SU-DHL-6 (cell line): ENCODE results near the gene PPP1CC.

Source experiments
- H2AFZ ChIP-seq: fragments of 200-600 bp; sonication (generic); 2 replicates; pipeline ENCODE4 v1.6.1; 2014; ENCODE audit warnings: low read depth, mild to moderate bottlenecking, moderate library complexity, mixed read lengths, antibody characterized with exemption, low read length; ENCODE audit not compliant: severe bottlenecking
- H3F3A ChIP-seq: fragments of 200-600 bp; shearing (Covaris generic); 2 replicates; pipeline ENCODE4 v1.6.0; 2016; ENCODE audit warnings: antibody characterized with exemption, mild to moderate bottlenecking; ENCODE audit not compliant: insufficient read depth
- H3K27ac ChIP-seq: fragments of 200-600 bp; sonication (generic); 2 replicates; pipeline ENCODE4 v1.5.1; 2016; ENCODE audit warnings: low read depth, mild to moderate bottlenecking, low read length, moderate library complexity, mixed read lengths
- H3K27me3 ChIP-seq: fragments of 200-600 bp; sonication (generic), shearing (Covaris generic); 2 replicates; pipeline ENCODE4 v1.6.0; 2014; ENCODE audit warnings: mild to moderate bottlenecking, low read length
- H3K36me3 ChIP-seq: fragments of 200-600 bp; sonication (generic); 2 replicates; pipeline ENCODE4 v1.6.1; 2014; ENCODE audit warnings: mild to moderate bottlenecking, low read length, mixed read lengths
- H3K4me2 ChIP-seq: fragments of 300-600, 200-600 bp; shearing (Covaris generic), sonication (generic); 2 replicates; pipeline ENCODE4 v1.6.0; 2014; ENCODE audit warnings: low read length, low read depth, mild to moderate bottlenecking; ENCODE audit not compliant: poor library complexity, severe bottlenecking
- H3K4me3 ChIP-seq: fragments of 200-600 bp; sonication (generic); 2 replicates; pipeline ENCODE4 v1.5.1; 2014; ENCODE audit warnings: antibody characterized with exemption, low read length, mild to moderate bottlenecking, mixed read lengths; ENCODE audit not compliant: insufficient read depth, poor library complexity, severe bottlenecking
- H3K79me2 ChIP-seq: fragments of 200-600 bp; sonication (generic); 2 replicates; pipeline ENCODE4 v1.6.1; 2014; ENCODE audit warnings: mild to moderate bottlenecking, low read length, moderate library complexity; ENCODE audit not compliant: insufficient read depth
- H3K9ac ChIP-seq: fragments of 200-600 bp; sonication (generic); 2 replicates; pipeline ENCODE4 v1.7.0; 2014; ENCODE audit warnings: mild to moderate bottlenecking, low read length
- H3K9me2 ChIP-seq: fragments of 200-600 bp; sonication (generic); replicated peaks from 2 replicates; pipeline ENCODE4 v1.6.1; 2014; ENCODE audit warnings: low read length; ENCODE audit not compliant: insufficient read depth
- H3K9me3 ChIP-seq: fragments of 200-600 bp; sonication (generic); 2 replicates; pipeline ENCODE4 v1.6.1; 2014; ENCODE audit warnings: low read length, mixed read lengths; ENCODE audit not compliant: insufficient read depth
- H4K20me1 ChIP-seq: fragments of 200-600 bp; sonication (generic); 2 replicates; pipeline ENCODE4 v1.6.1; 2014; ENCODE audit warnings: low read depth, mild to moderate bottlenecking, antibody characterized with exemption, low read length, moderate library complexity, mixed read lengths
- EZH2phosphoT487 ChIP-seq: fragments of 200-600 bp; sonication (generic), shearing (Covaris generic); conservative IDR thresholded peaks from 2 replicates; pipeline ENCODE4 v1.6.1; 2018; ENCODE audit warnings: mild to moderate bottlenecking, antibody characterized with exemption, low read length, moderate library complexity, mixed read lengths
- TF ChIP-seq, protein P1 (sequence below): fragments of 200-600 bp; sonication (generic); IDR thresholded peaks from one replicate; pipeline ENCODE4 v1.5.1; 2017; ENCODE audit warnings: antibody characterized with exemption, mild to moderate bottlenecking, low read length, moderate library complexity; ENCODE audit not compliant: insufficient read depth, poor library complexity, severe bottlenecking

PPP1CC gene

GRCh38 chr12:110670161-110670701 lies 72.5 kb downstream of the PPP1CC start:
- peak overlapping the region; percentile 95 for H3K27ac ChIP-seq
- H3K9ac ChIP-seq = peak overlapping the region; percentile 67
- H3K9me2 ChIP-seq = no peaks in the 10 kb centered on the region
- TF ChIP-seq, protein P1, sequence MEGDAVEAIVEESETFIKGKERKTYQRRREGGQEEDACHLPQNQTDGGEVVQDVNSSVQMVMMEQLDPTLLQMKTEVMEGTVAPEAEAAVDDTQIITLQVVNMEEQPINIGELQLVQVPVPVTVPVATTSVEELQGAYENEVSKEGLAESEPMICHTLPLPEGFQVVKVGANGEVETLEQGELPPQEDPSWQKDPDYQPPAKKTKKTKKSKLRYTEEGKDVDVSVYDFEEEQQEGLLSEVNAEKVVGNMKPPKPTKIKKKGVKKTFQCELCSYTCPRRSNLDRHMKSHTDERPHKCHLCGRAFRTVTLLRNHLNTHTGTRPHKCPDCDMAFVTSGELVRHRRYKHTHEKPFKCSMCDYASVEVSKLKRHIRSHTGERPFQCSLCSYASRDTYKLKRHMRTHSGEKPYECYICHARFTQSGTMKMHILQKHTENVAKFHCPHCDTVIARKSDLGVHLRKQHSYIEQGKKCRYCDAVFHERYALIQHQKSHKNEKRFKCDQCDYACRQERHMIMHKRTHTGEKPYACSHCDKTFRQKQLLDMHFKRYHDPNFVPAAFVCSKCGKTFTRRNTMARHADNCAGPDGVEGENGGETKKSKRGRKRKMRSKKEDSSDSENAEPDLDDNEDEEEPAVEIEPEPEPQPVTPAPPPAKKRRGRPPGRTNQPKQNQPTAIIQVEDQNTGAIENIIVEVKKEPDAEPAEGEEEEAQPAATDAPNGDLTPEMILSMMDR = no peak
- no peak for TF ChIP-seq EZH2phosphoT487
- H3K4me3 ChIP-seq = no peak overlapping the region
- H2AFZ ChIP-seq = no peak overlapping the region
- H3K9me3 ChIP-seq = no peaks in the 10 kb centered on the region
- no peaks in the 10 kb centered on the region for H3K27me3 ChIP-seq
- peaks cover 71% of the 10 kb centered on the region for H3F3A ChIP-seq
- peak overlapping the region; percentile 72 for H3K4me2 ChIP-seq
- H4K20me1 ChIP-seq = no peaks in the 10 kb centered on the region
- no peaks in the 10 kb centered on the region for H3K36me3 ChIP-seq
- no peaks in the 10 kb centered on the region; the same call in 1 of the 2 replicates for H3K79me2 ChIP-seq
